Smooth muscle cell (in vitro differentiated cells): ENCODE measurements around the gene CCDC85C. TPM values are rescaled to one million over a fixed set of nuclear protein-coding genes. Genes with fewer than 3 reads are reported as not detected.

Source experiments
- DNase-seq: peaks from one replicate; lab custom pipeline; 2025; ENCODE audit not compliant: unreplicated experiment; lab: John Stamatoyannopoulos, UW
- H2AFZ ChIP-seq: fragments of 200-600 bp; sonication (generic); 2 replicates; pipeline ENCODE4 v1.6.0; 2016; ENCODE audit warnings: antibody characterized with exemption, low read depth, mild to moderate bottlenecking
- H3F3A ChIP-seq: fragments of 200-600 bp; sonication (generic); 2 replicates; pipeline ENCODE4 v1.6.0; 2017; ENCODE audit warnings: antibody characterized with exemption, low read depth
- H3K27ac ChIP-seq: fragments of 200-600 bp; sonication (generic); 2 replicates; pipeline ENCODE4 v1.5.1; 2016; ENCODE audit warnings: low read depth, mild to moderate bottlenecking
- H3K27me3 ChIP-seq: fragments of 200-600 bp; sonication (generic); 2 replicates; pipeline ENCODE4 v1.6.1; 2016; ENCODE audit warnings: low read depth, mild to moderate bottlenecking
- H3K36me3 ChIP-seq: fragments of 200-600 bp; sonication (generic); 2 replicates; pipeline ENCODE4 v1.5.1; 2016; ENCODE audit warnings: low read depth
- H3K4me1 ChIP-seq: fragments of 200-600 bp; sonication (generic); 2 replicates; pipeline ENCODE4 v1.5.1; 2016; ENCODE audit warnings: low read depth
- H3K4me2 ChIP-seq: fragments of 200-600 bp; sonication (generic); 2 replicates; pipeline ENCODE4 v1.6.0; 2016; ENCODE audit warnings: mild to moderate bottlenecking
- H3K4me3 ChIP-seq: fragments of 200-600 bp; sonication (generic); 2 replicates; pipeline ENCODE4 v1.5.1; 2016; ENCODE audit warnings: mild to moderate bottlenecking
- H3K79me2 ChIP-seq: fragments of 200-600 bp; sonication (generic); 2 replicates; pipeline ENCODE4 v1.6.0; 2016; ENCODE audit warnings: low read depth, mild to moderate bottlenecking
- H3K9ac ChIP-seq: fragments of 200-600 bp; sonication (generic); 2 replicates; pipeline ENCODE4 v1.6.0; 2016; ENCODE audit warnings: low read depth
- H3K9me3 ChIP-seq: fragments of 200-600 bp; sonication (generic); replicated peaks from 2 replicates; pipeline ENCODE4 v1.5.1; 2016; ENCODE audit warnings: low read depth
- H4K20me1 ChIP-seq: fragments of 200-600 bp; sonication (generic); 2 replicates; pipeline ENCODE4 v1.6.0; 2016; ENCODE audit warnings: low read depth
- CTCF ChIP-seq: fragments of 200-600 bp; sonication (generic); IDR thresholded peaks from 2 replicates; pipeline ENCODE4 v1.5.1; 2017; ENCODE audit warnings: borderline replicate concordance, mild to moderate bottlenecking, antibody characterized with exemption; ENCODE audit not compliant: insufficient read depth, poor library complexity, severe bottlenecking
- WGBS: methylation state at CpG from one replicate; pipeline ENCODE4 v1.1.7; 2016; ENCODE audit warnings: low lambda C conversion rate; 5-methylcytosine and 5-hydroxymethylcytosine counted together
- polyA plus RNA-seq: library from polyadenylated mRNA; unstranded; fragments of >200 nt; fragmentation: Nextera tagmentation; extraction: Ambion mirVana; gene quantifications from 2 replicates; pipeline ENCODE4 v1.2.1, GENCODE V29; 2016
- total RNA-seq: library from RNA; depleted of rRNA; stranded (reverse); fragments of >200 nt; gene quantifications from 2 replicates; pipeline ENCODE4 v1.2.3, GENCODE V29; 2014

CCDC85C gene
- total and polyA plus RNA-seq, 2 experiments from 2014 or later: 4.0 to 6.5 TPM

GRCh38 chr14:99604766-99605298, 825 bp upstream of the CCDC85C start:
- DNase-seq: no peak

GRCh38 chr14:99604278-99604765, 315 bp upstream of the CCDC85C start:
- no peak for TF ChIP-seq CTCF
- peak overlapping the region; percentile 74 for H3K4me3 ChIP-seq
- no peaks in the 10 kb centered on the region for H3K27me3 ChIP-seq
- H3K79me2 ChIP-seq: peaks cover 15% of the 10 kb centered on the region
- peak overlapping the region; percentile 41 for H3K27ac ChIP-seq
- peaks cover 15% of the 10 kb centered on the region for H4K20me1 ChIP-seq
- no peaks in the 10 kb centered on the region for H3K9me3 ChIP-seq
- H3K4me1 ChIP-seq: peaks cover 34% of the 10 kb centered on the region
- WGBS: 0% methylated on average over 6 of the region's 65 CpGs
- DNase-seq: peak; percentile 80
- H2AFZ ChIP-seq: peak overlapping the region; percentile 74
- peak overlapping the region; percentile 85 for H3K4me2 ChIP-seq
- peak overlapping the region; percentile 66 for H3K9ac ChIP-seq
- peaks cover 13% of the 10 kb centered on the region for H3F3A ChIP-seq
- no peaks in the 10 kb centered on the region for H3K36me3 ChIP-seq

More at GRCh38 chr14:99604766-99605298, 825 bp upstream of the CCDC85C start:
- H3K27ac ChIP-seq: peak overlapping the region; percentile 41
- 1% methylated on average over 37 of the region's 50 CpGs for WGBS
- H3K9me3 ChIP-seq: no peaks in the 10 kb centered on the region
- peak overlapping the region; percentile 74 for H3K4me3 ChIP-seq
- peaks cover 13% of the 10 kb centered on the region for H3F3A ChIP-seq
- H3K27me3 ChIP-seq: no peaks in the 10 kb centered on the region
- H2AFZ ChIP-seq: peak overlapping the region; percentile 74
- peaks cover 10% of the 10 kb centered on the region for H3K79me2 ChIP-seq
- H3K4me1 ChIP-seq: peaks cover 29% of the 10 kb centered on the region
- no peak for TF ChIP-seq CTCF
- peaks cover 15% of the 10 kb centered on the region for H4K20me1 ChIP-seq
- H3K36me3 ChIP-seq: no peaks in the 10 kb centered on the region
- peak overlapping the region; percentile 85 for H3K4me2 ChIP-seq
- peak overlapping the region; percentile 66 for H3K9ac ChIP-seq

GRCh38 chr14:99602788-99603415, 1.1 kb downstream of the CCDC85C start:
- peaks cover 21% of the 10 kb centered on the region for H3K79me2 ChIP-seq
- peaks cover 15% of the 10 kb centered on the region for H4K20me1 ChIP-seq
- H3F3A ChIP-seq: peaks cover 13% of the 10 kb centered on the region
- peak overlapping the region; percentile 48 for H3K4me3 ChIP-seq
- no peak for DNase-seq
- H3K27ac ChIP-seq: no peak overlapping the region
- H3K27me3 ChIP-seq: no peaks in the 10 kb centered on the region
- no peak overlapping the region for H2AFZ ChIP-seq
- H3K36me3 ChIP-seq: no peaks in the 10 kb centered on the region
- peaks cover 46% of the 10 kb centered on the region for H3K4me1 ChIP-seq
- peak overlapping the region; percentile 81 for H3K4me2 ChIP-seq
- no peaks in the 10 kb centered on the region for H3K9me3 ChIP-seq
- no peak overlapping the region for H3K9ac ChIP-seq
- TF ChIP-seq CTCF: no peak
- WGBS: 17% methylated on average over 28 of the region's 53 CpGs
